Progenitor cell of endocrine pancreas (in vitro differentiated cells): Measurements from ENCODE around the gene LOXL4. TPM values are rescaled to one million over a fixed set of nuclear protein-coding genes. Genes with fewer than 3 reads are reported as not detected.

Experiments
- DNase-seq: peaks from one replicate; pipeline ENCODE4 v3.0.0; 2021; ENCODE audit warnings: low spot score; ENCODE audit not compliant: unreplicated experiment
- H3K27ac Mint-ChIP-seq: 2 replicates; pipeline ENCODE4 v1.8.0; 2021; ENCODE audit warnings: mild to moderate bottlenecking, moderate library complexity, mixed read lengths
- H3K27me3 Mint-ChIP-seq: 2 replicates; pipeline ENCODE4 v1.8.0; 2021; ENCODE audit warnings: mixed read lengths
- H3K36me3 Mint-ChIP-seq: 2 replicates; pipeline ENCODE4 v1.8.0; 2022; ENCODE audit warnings: mixed read lengths; ENCODE audit not compliant: insufficient read depth
- H3K4me1 Mint-ChIP-seq: 2 replicates; pipeline ENCODE4 v1.8.0; 2021; ENCODE audit warnings: low read depth, mixed read lengths
- H3K4me3 Mint-ChIP-seq: 2 replicates; pipeline ENCODE4 v1.8.0; 2021; ENCODE audit warnings: low read depth, mild to moderate bottlenecking, moderate library complexity, mixed read lengths
- H3K9me3 Mint-ChIP-seq: 2 replicates; pipeline ENCODE4 v1.8.0; 2021; ENCODE audit warnings: low read depth, mixed read lengths
- total RNA-seq: library from RNA; stranded (reverse); gene quantifications from 2 replicates; pipeline ENCODE4 v1.2.1, GENCODE V29; 2021
- TF ChIP-seq, protein P1 (sequence below): fragments of 200-600 bp; sonication (generic); IDR thresholded peaks from one replicate; pipeline ENCODE4 v1.5.0; 2021; ENCODE audit warnings: antibody characterized with exemption, mild to moderate bottlenecking; ENCODE audit not compliant: unreplicated experiment

Gene LOXL4
- total RNA-seq, 1 donor from 2014 or later = 3.7 TPM

DNA sequence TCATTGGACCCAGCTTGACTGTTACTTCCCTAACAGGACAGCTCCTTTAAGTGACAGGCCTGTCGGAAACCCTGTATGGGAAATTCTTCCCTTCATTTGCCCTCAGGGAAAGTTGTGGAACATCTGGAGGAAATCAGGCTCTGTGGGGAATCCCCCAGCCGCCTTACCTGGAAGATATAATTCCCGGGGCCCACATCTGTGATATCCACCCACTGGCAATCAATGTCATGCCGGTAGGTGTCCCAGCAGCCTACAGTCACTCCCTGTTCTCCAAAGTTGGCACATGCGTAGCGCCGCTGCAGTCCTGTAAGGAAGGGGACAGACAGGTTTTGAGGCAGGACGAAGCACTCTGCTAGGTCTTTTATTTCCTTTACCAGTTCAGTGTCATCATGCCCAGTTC lies 16.6 kb downstream of the LOXL4 start:
- no peak overlapping the region for H3K27ac Mint-ChIP-seq
- peaks cover 10% of the 10 kb centered on the region for H3K4me1 Mint-ChIP-seq
- DNase-seq = no peak
- peaks cover 4% of the 10 kb centered on the region for H3K36me3 Mint-ChIP-seq
- no peaks in the 10 kb centered on the region for H3K27me3 Mint-ChIP-seq
- no peak overlapping the region for H3K4me3 Mint-ChIP-seq
- H3K9me3 Mint-ChIP-seq = no peaks in the 10 kb centered on the region
- TF ChIP-seq, protein P1, sequence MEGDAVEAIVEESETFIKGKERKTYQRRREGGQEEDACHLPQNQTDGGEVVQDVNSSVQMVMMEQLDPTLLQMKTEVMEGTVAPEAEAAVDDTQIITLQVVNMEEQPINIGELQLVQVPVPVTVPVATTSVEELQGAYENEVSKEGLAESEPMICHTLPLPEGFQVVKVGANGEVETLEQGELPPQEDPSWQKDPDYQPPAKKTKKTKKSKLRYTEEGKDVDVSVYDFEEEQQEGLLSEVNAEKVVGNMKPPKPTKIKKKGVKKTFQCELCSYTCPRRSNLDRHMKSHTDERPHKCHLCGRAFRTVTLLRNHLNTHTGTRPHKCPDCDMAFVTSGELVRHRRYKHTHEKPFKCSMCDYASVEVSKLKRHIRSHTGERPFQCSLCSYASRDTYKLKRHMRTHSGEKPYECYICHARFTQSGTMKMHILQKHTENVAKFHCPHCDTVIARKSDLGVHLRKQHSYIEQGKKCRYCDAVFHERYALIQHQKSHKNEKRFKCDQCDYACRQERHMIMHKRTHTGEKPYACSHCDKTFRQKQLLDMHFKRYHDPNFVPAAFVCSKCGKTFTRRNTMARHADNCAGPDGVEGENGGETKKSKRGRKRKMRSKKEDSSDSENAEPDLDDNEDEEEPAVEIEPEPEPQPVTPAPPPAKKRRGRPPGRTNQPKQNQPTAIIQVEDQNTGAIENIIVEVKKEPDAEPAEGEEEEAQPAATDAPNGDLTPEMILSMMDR = no peak

DNA sequence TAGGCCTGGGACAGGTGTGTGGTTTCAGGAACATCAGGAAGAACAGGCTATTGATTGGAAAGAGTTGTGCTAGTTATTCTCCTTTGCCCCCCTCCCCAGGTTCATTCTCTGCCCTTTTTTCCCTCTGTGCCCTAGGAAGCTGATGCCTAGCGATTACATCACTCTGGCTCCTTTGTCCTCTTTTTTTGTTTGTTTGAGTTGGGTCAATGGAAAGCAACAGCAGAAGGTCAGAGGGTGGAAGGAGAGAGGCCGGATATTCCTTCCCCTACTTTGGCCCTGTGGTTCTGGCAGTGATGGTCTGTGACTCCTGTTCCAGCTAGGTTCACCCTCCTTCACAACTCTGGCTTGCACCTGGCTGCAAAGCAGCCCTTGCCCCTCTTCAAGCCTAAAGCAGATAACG lies 18.9 kb downstream of the LOXL4 start:
- no peak for DNase-seq
- H3K4me3 Mint-ChIP-seq = no peak overlapping the region
- peaks cover 6% of the 10 kb centered on the region for H3K36me3 Mint-ChIP-seq
- H3K4me1 Mint-ChIP-seq = peaks cover 10% of the 10 kb centered on the region
- H3K27ac Mint-ChIP-seq = no peak overlapping the region
- TF ChIP-seq, protein P1 = no peak
- no peaks in the 10 kb centered on the region for H3K9me3 Mint-ChIP-seq
- H3K27me3 Mint-ChIP-seq = no peaks in the 10 kb centered on the region

GRCh38 chr10:98248018-98248417 lies 20.0 kb downstream of the LOXL4 start:
- Mint-ChIP-seq H3K9me3 (no peaks in the 10 kb centered on the region), H3K27ac (no peak overlapping the region), H3K4me1 (peaks cover 10% of the 10 kb centered on the region), H3K36me3 (peaks cover 7% of the 10 kb centered on the region), H3K27me3 (no peaks in the 10 kb centered on the region), H3K4me3 (no peak overlapping the region)
- TF ChIP-seq, protein P1 = no peak
- DNase-seq = no peak

- peaks cover 10% of the 10 kb centered on the region for H3K4me1 Mint-ChIP-seq
- H3K4me3 Mint-ChIP-seq = no peak overlapping the region
- no peak for DNase-seq
- H3K9me3 Mint-ChIP-seq = no peaks in the 10 kb centered on the region
- H3K27me3 Mint-ChIP-seq = no peaks in the 10 kb centered on the region
- H3K27ac Mint-ChIP-seq = peak overlapping the region; percentile 3
- H3K36me3 Mint-ChIP-seq = peaks cover 7% of the 10 kb centered on the region
- TF ChIP-seq, protein P1 = no peak
Measured at GRCh38 chr10:98246911-98247805, 20.8 kb downstream of the LOXL4 start.

DNA sequence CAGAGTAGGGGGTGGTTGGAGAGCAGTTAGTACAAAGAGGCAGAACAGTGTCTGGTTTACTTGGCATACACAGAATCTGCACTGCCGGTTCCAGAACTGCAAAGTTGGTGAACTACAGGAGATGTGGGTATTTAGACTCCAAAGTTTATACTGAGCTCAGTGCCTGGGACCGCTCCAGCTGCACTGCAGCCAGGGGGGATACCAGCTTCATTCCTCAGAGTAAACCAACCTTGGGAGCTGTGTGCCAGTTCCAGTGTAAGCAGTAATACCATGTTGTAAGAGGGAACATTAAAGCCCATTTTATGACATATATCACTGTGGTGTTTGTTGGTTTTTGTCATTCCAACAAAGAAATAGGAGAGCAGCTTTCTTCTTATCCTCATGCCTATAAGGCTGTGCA lies 23.4 kb downstream of the LOXL4 start:
- H3K4me3 Mint-ChIP-seq = no peak overlapping the region
- H3K36me3 Mint-ChIP-seq = peaks cover 4% of the 10 kb centered on the region
- H3K4me1 Mint-ChIP-seq = peaks cover 8% of the 10 kb centered on the region
- H3K27me3 Mint-ChIP-seq = no peaks in the 10 kb centered on the region
- TF ChIP-seq, protein P1 = no peak
- H3K27ac Mint-ChIP-seq = no peak overlapping the region
- DNase-seq = no peak
- H3K9me3 Mint-ChIP-seq = no peaks in the 10 kb centered on the region
